ENCODE results near the gene BICRA.
"Not testable (repeated sequence)": the region's sequence is repeated elsewhere in the genome, so short reads cannot be mapped to it uniquely, and the experiment has no call there.

BICRA gene

DNA sequence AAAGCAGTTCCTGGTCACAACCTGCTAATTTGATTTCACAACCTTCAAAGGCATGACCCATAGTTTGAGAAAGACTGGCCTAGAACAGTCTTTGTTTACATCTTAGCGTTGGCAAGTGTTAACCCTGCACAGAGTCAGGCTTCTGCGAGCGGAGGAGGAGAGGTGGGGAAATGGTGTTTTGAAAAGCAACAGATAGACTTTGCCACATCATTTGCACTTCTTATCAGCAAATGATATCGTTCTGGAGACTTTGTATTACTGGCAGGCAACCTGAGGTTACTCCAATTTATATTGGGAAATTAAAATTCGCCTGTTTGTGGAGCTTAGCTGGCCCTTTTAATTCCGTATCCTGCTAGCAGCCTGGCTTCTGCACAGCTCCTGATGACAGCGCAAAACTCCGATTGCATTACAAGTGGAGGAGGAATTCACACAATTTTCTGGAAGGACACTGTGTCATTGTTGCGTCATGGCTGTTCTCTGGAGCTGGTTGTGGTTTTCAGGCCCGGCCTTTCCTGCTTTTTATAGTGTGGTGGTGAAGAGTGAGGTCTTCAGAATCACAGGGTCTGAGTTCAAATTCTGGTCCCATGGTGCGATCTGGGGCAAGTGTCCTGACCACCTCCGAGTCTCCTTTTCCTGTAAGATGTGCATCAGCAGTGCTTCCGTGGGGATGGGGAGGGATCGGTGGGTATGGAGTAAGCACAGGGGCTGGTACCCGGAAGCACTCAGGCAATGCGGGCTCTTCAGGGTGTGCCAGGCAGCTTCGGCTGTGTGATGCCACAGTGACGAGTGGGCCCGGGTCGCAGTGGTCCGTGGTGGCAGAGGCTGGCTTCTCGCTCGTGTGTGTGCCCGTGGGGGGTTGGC is 55.2 kb downstream of the BICRA start:
- peak; percentile 21 to 85 for DNase-seq

DNA sequence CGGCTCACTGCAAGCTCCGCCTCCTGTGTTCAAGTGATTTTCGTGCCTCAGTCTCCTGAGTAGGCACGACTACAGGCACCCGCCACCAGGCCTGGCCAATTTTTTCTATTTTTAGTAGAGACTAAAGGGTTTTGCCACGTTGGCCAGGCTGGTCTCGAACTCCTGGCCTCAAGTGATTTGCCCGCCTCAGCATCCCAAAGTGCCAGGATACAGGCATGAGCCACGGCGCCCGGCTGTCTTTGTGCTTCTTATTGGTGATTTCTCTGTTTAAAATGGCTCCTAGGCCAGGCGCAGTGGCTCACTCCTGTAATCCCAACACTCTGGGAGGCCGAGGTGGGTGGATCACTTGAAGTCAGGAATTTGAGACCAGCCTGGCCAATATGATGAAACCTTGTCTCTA is 59.6 kb downstream of the BICRA start:
- DNase-seq, result not testable (repeated sequence)

DNA sequence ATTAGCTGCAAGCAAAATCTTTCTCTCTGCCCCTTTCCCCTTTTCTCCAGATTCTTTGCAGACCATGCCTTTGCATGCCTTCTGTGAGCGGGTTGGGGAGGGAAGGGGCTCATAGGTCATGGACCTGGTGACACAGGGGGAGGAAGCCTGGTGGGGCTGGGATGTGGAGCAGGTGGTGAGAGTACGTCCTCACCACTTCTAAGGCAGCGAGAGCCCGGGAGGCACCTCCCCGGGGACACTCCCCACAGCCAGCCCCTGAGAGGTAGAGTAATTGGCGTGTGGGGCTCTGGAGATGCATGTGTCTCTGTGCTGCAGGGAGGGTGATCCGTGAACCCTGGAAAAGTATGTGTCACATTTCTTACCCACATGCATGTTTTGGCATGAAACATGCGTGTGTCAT is 61.8 kb downstream of the BICRA start:
- DNase-seq, result no peak

- no peak for DNase-seq
These were observed 62.6 kb downstream of the BICRA start for GRCh38 chr19:47671499-47671898.

DNA sequence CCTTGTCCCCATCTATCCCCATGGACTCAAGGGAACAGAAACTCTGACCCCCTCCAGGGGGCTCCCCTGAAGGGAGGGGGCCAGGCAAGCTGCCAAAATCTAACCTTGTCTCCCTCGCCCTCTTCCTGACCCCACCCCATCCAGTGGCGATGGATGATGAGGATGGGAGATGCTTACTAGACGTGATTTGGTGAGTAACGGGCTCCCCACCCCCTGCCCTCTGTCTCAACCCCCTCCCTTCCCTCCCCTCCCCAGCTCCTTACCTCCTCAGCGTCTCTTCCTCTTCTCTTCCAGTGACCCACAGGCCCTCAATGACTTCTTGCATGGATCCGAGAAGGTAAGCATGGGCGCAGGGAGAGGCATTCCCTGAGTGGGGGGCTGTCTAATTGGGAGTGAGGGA is 64.5 kb downstream of the BICRA start:
- DNase-seq, result no peak

DNA sequence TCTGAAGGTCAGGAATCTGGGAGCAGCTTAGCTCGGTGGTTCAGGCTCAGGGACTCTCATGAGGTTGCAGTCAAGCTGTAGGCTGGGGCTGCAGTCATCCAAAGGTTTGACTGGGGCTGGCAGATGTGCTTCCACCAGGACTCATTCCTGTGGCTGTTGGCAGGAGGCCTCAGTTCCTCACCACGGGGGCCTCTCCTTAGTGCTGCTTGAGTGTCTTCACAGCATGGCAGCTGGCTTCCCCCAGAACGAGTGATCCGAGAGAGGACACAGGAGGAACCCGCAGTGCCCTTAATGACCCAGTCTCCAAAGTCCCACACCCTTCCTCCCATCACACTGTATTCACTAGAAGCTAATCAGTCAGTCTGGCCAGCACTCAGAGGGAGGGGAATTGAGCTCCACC is 65.6 kb downstream of the BICRA start:
- DNase-seq, result no peak

DNA sequence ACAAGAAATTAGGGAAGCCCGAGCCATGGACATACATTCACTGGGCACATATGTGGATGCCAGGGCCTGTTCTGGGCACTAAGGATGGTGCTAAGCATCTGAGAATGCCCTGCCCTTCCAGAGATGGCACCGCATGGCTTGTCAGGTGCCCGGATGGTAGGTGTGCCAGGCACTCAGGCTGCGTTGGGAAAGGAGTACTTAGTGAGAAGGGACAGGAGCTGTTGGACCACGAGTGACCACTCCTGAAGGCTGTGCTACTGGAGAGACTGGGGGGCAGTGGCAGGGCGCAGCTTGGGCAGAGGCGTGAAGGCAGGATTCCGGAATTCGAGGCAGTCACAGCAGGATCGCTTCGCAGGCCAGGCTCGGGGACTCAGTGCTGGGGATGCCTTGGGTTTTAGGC is 66.3 kb downstream of the BICRA start:
- no peak for DNase-seq

DNA sequence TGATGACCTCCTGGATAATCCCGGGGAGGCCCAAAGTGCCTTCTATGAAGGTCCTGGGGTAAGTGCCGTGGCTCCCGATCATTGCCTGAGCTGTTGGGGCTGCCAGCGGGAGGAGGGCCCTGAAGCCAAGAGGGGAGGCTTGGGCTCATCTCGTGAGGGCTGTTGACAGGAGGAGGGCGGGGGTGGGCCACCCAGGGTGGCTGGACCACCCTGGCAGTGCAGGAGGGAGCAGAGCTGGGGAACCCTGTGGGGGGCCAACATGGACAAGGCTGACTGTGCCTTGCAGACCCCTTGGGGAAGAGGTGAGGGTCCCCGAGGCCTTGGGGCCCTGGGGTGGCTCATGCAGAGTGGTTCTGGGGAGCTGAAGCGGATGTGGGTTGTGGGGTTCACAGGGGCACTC is 66.9 kb downstream of the BICRA start:
- no peak for DNase-seq

GRCh38 chr19:47676811-47677210 is 67.9 kb downstream of the BICRA start:
- DNase-seq, result no peak

DNA sequence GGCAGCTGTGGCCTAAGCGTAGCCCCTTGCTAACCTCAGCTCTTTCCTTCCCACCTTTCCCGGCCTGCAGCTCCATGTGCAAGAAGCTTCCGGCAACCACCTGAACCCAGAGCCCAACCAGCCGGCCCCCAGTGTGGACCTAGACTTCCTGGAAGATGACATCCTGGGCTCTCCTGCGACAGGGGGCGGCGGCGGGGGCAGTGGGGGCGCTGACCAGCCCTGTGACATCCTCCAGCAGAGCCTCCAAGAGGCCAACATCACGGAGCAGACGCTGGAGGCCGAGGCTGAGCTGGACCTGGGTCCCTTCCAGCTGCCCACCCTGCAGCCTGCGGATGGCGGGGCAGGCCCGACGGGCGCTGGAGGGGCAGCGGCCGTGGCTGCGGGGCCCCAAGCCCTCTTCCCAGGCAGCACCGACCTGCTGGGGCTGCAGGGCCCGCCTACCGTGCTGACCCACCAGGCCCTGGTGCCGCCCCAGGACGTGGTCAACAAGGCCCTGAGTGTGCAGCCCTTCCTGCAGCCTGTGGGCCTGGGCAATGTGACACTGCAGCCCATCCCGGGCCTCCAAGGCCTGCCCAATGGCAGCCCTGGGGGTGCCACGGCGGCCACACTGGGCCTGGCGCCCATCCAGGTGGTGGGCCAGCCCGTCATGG is 70.4 kb downstream of the BICRA start:
- no peak for DNase-seq

DNA sequence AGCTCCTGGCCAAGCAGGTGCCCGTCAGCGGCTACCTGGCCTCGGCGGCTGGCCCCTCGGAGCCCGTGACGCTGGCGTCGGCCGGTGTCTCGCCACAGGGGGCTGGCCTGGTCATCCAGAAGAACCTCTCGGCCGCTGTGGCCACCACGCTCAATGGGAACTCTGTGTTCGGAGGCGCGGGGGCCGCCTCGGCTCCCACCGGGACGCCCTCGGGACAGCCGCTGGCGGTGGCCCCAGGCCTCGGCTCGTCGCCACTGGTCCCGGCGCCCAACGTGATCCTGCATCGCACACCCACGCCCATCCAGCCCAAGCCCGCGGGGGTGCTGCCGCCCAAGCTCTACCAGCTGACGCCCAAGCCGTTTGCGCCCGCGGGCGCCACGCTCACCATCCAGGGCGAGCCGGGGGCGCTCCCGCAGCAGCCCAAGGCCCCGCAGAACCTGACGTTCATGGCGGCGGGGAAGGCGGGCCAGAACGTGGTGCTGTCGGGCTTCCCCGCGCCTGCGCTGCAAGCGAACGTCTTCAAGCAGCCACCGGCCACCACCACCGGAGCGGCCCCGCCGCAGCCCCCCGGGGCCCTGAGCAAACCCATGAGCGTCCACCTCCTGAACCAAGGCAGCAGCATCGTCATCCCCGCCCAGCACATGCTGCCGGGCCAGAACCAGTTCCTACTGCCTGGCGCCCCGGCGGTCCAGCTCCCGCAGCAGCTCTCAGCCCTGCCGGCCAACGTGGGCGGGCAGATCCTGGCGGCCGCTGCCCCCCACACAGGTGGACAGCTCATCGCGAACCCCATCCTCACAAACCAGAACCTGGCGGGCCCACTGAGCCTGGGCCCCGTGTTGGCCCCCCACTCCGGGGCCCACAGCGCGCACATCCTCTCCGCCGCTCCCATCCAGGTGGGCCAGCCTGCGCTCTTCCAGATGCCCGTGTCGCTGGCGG is 71.3 kb downstream of the BICRA start:
- no peak for DNase-seq

DNA sequence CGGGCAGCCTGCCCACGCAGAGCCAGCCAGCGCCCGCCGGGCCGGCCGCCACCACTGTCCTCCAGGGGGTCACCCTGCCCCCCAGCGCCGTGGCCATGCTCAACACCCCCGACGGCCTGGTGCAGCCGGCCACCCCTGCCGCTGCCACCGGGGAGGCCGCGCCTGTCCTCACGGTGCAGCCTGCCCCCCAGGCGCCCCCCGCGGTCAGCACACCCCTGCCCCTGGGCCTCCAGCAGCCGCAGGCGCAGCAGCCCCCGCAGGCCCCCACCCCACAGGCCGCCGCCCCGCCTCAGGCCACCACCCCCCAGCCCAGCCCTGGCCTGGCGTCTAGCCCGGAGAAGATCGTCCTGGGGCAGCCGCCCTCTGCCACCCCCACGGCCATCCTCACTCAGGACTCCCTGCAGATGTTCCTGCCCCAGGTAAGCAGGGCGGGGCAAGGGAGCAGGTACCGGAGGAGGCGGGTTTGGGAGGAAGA is 72.0 kb downstream of the BICRA start:
- no peak for DNase-seq

- DNase-seq, result no peak
These were observed 72.5 kb downstream of the BICRA start for GRCh38 chr19:47681388-47681787.

DNA sequence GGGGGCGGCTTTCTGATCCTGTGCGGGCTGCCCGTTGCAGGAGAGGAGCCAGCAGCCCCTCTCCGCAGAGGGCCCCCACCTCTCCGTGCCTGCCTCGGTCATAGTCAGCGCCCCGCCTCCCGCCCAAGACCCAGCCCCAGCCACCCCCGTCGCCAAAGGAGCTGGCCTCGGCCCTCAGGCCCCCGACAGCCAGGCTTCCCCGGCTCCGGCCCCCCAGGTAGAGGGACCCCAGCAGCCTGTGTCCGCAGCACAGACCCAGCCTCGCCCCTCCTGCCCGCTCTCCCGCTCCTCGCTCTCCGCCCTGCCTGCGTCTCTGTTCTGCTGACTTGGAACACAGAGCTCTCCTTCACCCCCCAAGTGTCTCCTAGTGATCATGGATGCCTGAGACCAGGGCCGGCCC is 73.0 kb downstream of the BICRA start:
- no peak for DNase-seq

DNA sequence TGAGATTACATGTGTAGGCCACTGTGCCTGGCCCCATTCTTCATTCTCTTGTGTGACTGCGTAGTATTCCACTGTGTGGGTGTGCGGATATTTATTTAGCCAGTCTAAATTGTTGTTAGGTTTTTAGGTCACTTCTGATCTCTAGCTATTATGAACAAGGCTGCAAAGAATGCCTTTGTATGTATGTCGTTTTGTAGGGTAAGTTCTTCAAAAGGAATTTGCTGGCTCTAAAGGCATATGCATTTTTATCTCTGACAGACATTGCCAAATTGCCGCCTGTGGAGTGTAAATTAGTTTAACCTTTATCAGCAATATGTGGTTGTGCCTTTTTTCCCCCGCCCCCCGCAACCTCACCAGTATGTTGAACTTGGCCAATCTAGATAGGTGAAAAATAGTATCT is 74.0 kb downstream of the BICRA start:
- DNase-seq, result no peak

DNA sequence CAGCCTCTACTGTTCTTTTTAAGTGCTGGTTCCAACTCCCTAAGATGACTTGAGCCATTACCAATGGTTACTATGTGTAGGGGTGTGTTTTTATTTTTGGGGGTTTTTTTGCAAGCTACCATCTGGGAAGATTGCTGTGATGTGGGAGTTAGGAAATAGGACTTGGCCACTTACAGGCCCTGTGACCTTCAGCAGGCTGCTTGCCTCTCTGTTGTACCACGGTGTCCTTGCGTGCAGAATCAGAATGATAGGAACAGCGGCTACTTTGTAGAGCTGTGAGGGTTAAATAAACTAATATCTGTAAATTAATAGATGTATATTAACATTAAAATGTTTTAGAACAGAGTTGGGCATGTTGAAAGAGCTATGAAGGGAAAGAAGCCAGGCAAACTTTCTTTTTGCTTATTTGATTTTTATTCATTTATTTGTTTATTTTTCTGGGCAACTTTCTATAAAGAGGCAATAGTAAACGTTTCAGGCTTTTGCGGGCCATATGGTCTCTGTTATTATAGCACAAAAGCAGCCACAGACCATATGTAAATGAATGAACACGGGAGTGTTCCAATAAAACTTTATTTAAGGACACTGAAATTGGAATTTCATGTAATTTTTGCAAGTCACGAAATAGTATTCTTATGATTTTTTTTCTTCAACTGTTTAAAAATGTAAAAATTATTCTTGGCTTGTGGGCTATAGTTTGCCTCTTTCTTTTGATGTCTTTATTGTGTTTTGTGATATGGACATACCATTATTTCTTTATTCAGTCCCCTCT is 77.9 kb downstream of the BICRA start:
- DNase-seq, result no peak

- no peak for DNase-seq
These were observed 79.0 kb downstream of the BICRA start for GRCh38 chr19:47687906-47688305.

GRCh38 chr19:47691090-47691489 is 82.2 kb downstream of the BICRA start:
- DNase-seq, result no peak

DNA sequence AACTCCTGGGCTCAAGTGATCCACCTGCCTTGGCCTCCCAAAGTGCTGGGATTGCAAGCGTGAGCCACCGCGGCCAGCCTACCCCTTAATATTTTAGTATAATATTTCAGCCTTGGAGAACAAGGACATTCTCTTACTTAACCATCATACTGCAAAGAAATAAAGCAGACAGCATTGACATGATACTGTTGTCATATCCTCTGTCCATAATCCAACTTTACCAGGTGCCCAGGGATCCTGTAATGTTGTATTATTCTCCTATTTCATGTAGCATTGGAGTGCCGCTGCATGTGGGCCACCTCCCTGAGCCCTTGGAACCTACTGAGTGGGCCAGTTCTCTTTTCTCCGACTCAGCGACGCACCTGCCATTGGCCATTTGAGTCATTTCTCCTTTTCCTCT is 82.8 kb downstream of the BICRA start:
- no peak for DNase-seq

- no peak for DNase-seq
These were observed 84.6 kb downstream of the BICRA start for GRCh38 chr19:47693489-47693888.

GRCh38 chr19:47693903-47694302 is 85.0 kb downstream of the BICRA start:
- DNase-seq, result no peak

Data from hippocampal formation (tissue), 2 donors.